ENCODE results near the gene NID1.

Gene NID1

DNA sequence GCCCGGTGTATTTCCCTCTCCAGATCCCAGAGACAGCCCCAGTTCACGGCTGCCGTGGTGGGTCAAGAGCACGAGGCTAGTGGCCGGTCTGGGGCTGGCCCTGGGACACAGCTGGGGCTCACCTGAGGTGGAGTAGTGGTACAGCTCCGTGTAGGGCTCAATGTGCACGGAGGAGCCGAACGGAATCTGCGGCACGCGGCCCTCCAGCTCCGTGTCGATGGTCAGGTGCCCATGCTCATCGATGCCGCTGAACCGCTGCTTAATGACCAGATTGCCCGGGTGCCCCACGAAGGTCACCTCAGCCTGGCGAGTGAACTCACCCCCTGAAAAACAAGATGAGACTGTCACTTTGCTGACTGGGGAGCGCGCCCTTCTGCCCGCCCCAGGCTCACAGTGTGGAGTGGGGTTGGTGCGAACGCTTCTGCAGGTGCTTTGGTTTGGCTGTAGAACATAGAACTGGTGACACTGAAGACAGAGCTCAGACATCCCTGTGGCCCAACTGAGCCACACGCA, 35.4 kb downstream of the NID1 start:
- TF ChIP-seq GABPA (IDR thresholded peaks at IDR 0.05; ENCODE audit: low read depth) (no peak), SPI1 (IDR thresholded peaks at IDR 0.05; ENCODE audit: borderline replicate concordance, low read depth) (no peak), POLR2AphosphoS5 (IDR thresholded peaks at IDR 0.05; ENCODE audit: low read depth) (no peak)
- TF ChIP-seq, protein P1, sequence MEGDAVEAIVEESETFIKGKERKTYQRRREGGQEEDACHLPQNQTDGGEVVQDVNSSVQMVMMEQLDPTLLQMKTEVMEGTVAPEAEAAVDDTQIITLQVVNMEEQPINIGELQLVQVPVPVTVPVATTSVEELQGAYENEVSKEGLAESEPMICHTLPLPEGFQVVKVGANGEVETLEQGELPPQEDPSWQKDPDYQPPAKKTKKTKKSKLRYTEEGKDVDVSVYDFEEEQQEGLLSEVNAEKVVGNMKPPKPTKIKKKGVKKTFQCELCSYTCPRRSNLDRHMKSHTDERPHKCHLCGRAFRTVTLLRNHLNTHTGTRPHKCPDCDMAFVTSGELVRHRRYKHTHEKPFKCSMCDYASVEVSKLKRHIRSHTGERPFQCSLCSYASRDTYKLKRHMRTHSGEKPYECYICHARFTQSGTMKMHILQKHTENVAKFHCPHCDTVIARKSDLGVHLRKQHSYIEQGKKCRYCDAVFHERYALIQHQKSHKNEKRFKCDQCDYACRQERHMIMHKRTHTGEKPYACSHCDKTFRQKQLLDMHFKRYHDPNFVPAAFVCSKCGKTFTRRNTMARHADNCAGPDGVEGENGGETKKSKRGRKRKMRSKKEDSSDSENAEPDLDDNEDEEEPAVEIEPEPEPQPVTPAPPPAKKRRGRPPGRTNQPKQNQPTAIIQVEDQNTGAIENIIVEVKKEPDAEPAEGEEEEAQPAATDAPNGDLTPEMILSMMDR (IDR thresholded peaks at IDR 0.05; ENCODE audit: insufficient read depth, low read length), result no peak
- TF ChIP-seq, protein P2, sequence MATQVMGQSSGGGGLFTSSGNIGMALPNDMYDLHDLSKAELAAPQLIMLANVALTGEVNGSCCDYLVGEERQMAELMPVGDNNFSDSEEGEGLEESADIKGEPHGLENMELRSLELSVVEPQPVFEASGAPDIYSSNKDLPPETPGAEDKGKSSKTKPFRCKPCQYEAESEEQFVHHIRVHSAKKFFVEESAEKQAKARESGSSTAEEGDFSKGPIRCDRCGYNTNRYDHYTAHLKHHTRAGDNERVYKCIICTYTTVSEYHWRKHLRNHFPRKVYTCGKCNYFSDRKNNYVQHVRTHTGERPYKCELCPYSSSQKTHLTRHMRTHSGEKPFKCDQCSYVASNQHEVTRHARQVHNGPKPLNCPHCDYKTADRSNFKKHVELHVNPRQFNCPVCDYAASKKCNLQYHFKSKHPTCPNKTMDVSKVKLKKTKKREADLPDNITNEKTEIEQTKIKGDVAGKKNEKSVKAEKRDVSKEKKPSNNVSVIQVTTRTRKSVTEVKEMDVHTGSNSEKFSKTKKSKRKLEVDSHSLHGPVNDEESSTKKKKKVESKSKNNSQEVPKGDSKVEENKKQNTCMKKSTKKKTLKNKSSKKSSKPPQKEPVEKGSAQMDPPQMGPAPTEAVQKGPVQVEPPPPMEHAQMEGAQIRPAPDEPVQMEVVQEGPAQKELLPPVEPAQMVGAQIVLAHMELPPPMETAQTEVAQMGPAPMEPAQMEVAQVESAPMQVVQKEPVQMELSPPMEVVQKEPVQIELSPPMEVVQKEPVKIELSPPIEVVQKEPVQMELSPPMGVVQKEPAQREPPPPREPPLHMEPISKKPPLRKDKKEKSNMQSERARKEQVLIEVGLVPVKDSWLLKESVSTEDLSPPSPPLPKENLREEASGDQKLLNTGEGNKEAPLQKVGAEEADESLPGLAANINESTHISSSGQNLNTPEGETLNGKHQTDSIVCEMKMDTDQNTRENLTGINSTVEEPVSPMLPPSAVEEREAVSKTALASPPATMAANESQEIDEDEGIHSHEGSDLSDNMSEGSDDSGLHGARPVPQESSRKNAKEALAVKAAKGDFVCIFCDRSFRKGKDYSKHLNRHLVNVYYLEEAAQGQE (IDR thresholded peaks at IDR 0.05; ENCODE audit: insufficient replicate concordance, low read depth), result no peak
- Histone ChIP-seq H3K4me3 (replicated peaks; ENCODE audit: insufficient read depth, low read length) (no peak overlapping the region), H3K27me3 (ENCODE audit: insufficient read depth, poor library complexity, severe bottlenecking) (no peaks in the 10 kb centered on the region), H3K27ac (replicated peaks) (no peak overlapping the region)
- no peak for DNase-seq (ENCODE audit: low read depth in 1 of 2, low spot score in 1 of 2)

DNA sequence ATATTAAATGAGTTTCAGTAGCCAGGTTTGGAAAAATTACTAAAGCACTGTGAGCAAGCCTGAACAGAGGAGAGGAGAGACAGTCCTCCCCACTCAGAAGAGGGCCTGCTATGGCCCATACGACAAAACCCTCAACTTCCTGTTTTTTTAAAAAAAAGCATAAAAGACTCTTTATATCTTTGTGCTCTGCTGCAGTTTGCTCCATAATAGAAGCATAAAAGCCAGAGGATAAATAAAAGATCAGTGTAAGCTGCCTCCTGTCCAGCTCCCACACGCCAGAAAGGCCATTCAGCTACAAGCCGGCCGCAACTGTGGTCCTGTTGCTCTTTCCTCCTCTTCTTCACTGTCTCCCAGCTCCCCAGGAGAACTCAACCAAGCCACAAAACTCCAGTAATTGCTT, 37.8 kb downstream of the NID1 start:
- H3K27ac ChIP-seq (replicated peaks), result peak overlapping the region; percentile 64
- DNase-seq (ENCODE audit: low read depth in 1 of 2, low spot score in 1 of 2), result peak in 1 of 2 experiments; percentile 58
- no peaks in the 10 kb centered on the region for H3K27me3 ChIP-seq (ENCODE audit: insufficient read depth, poor library complexity, severe bottlenecking)
- TF ChIP-seq SPI1 (IDR thresholded peaks at IDR 0.05; ENCODE audit: borderline replicate concordance, low read depth), result no peak
- TF ChIP-seq, protein P2 (IDR thresholded peaks at IDR 0.05; ENCODE audit: insufficient replicate concordance, low read depth), result no peak
- TF ChIP-seq POLR2AphosphoS5 (IDR thresholded peaks at IDR 0.05; ENCODE audit: low read depth), result no peak
- TF ChIP-seq, protein P1 (IDR thresholded peaks at IDR 0.05; ENCODE audit: insufficient read depth, low read length), result no peak
- no peak for TF ChIP-seq GABPA (IDR thresholded peaks at IDR 0.05; ENCODE audit: low read depth)
- no peak overlapping the region for H3K4me3 ChIP-seq (replicated peaks; ENCODE audit: insufficient read depth, low read length)

DNA sequence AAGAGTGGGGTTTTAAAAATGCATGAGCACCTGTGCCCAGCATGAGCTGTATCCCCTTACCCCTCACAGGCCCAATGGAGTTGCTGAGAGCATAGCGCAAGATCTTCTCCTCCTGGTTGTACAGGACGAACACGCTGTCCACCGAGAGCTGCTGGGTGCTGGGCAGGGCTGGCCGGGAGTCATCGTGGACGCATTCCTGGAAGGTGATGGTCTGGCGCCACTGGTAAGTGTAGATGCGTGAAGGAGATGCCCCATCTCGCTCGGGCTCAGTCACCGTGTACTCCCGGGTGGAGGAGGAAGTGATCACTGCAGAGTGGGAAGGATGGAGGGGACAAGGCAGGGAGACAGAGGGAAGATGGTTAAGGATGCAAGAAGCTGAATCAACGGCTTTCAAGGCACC, 39.1 kb downstream of the NID1 start:
- no peaks in the 10 kb centered on the region for H3K27me3 ChIP-seq (ENCODE audit: insufficient read depth, poor library complexity, severe bottlenecking)
- TF ChIP-seq, protein P1 (IDR thresholded peaks at IDR 0.05; ENCODE audit: insufficient read depth, low read length), result no peak
- TF ChIP-seq, protein P2 (IDR thresholded peaks at IDR 0.05; ENCODE audit: insufficient replicate concordance, low read depth), result no peak
- TF ChIP-seq GABPA (IDR thresholded peaks at IDR 0.05; ENCODE audit: low read depth) (no peak), SPI1 (IDR thresholded peaks at IDR 0.05; ENCODE audit: borderline replicate concordance, low read depth) (no peak), POLR2AphosphoS5 (IDR thresholded peaks at IDR 0.05; ENCODE audit: low read depth) (no peak)
- DNase-seq (ENCODE audit: low read depth in 1 of 2, low spot score in 1 of 2), result no peak
- no peak overlapping the region for H3K4me3 ChIP-seq (replicated peaks; ENCODE audit: insufficient read depth, low read length)
- no peak overlapping the region for H3K27ac ChIP-seq (replicated peaks)

Measured in HL-60 (cell line).